NCI-H2107 (cell line): Measurements from ENCODE around the gene ZNF823.
"Not testable (repeated sequence)": the region's sequence is repeated elsewhere in the genome, so short reads cannot be mapped to it uniquely, and the experiment has no call there.

ENCODE experiments used
- DNase-seq: peaks from one replicate; lab custom pipeline; 2025; lab: John Stamatoyannopoulos, UW

Gene ZNF823

GRCh38 chr19:11680689-11681302 is 58.0 kb downstream of the ZNF823 start:
- no peak for DNase-seq

- DNase-seq, result no peak
Observed at GRCh38 chr19:11678504-11678903, 60.2 kb downstream of the ZNF823 start.

- not testable (repeated sequence) for DNase-seq
Observed at GRCh38 chr19:11676661-11677600, 61.8 kb downstream of the ZNF823 start.

GRCh38 chr19:11675569-11675968 is 63.2 kb downstream of the ZNF823 start:
- no peak for DNase-seq

- no peak for DNase-seq
Observed at GRCh38 chr19:11674067-11674492, 64.7 kb downstream of the ZNF823 start.

- DNase-seq, result no peak
Observed at GRCh38 chr19:11673608-11674041, 65.1 kb downstream of the ZNF823 start.
